ENCODE measurements around the gene BICRAL.
"Not testable (repeated sequence)": the region's sequence is repeated elsewhere in the genome, so short reads cannot be mapped to it uniquely, and the experiment has no call there.

The BICRAL gene

DNA sequence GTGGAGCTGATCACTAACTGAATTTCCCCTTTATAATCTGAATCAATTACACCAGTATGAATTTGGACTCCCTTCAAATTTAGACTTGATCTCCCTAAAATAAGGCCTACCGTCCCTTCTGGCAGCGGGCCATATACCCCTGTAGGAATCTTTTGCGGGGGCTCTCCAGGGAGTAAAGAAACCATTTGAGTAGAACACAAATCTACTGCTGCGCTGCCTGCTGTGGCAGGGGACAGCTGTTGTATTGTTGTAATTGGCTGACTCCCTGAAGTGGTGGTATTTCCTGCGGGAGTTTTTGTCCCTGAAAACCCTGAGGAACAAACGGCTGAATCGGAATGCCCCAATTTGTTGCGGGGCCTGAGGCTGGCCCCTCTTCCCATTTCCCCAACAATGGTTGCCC is 118.0 kb downstream of the BICRAL start:
- no peak for FAIRE-seq

DNA sequence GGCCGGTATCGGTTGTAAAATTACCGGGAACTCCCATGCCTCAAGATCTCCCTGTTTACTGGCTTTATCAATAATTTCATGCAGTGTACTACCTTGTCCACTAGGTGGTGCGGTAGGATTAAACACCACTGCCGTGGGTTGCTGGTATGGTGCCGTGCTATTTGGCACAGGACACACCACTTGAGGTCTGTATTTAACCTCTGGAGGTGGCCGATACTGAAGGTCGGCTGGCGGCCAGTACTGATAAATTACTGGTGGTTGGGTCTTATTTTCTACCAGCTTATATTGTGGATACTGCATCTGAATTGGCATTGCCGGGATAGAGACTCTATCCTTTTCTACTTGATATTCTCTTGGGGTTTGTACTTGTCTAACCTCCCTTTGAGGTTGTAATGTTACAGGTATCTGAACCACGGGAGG is 119.7 kb downstream of the BICRAL start:
- no peak for FAIRE-seq

DNA sequence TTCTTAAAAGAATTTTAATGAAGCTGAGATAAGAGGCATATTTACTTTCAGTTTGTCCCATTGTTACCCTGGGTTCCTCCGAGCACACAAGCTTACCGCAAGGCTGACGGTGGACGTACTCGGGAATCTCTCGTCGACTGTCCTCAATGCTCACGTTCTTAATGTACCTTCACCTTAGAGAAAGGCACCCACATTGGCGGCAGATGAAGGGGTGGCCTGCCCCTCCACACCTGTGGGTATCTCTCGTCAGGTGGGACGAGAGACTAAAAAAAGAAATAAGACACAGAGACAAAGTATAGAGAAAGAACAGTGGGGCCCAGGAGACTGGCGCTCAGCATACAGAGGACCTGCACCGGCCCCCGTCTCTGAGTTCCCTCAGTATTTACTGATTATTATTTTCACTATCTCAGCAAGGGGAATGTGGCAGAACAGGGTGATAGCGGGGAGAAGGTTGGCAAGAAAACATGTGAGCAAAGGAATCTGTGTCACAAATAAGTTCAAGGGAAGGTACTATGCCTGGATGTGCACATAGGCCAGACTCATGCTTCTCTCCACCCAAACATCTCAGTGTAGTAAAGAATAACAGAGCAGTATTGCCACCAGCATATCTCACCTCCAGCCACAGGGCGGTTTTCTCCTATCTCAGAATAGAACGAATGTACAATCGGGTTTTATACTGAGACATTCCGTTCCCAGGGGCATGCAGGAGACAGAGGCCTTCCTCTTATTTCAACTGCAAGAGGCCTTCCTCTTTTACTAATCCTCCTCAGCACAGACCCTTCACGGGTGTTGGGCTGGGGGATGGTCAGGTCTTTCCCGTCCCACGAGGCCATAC is 120.8 kb downstream of the BICRAL start:
- FAIRE-seq: not testable (repeated sequence)

DNA sequence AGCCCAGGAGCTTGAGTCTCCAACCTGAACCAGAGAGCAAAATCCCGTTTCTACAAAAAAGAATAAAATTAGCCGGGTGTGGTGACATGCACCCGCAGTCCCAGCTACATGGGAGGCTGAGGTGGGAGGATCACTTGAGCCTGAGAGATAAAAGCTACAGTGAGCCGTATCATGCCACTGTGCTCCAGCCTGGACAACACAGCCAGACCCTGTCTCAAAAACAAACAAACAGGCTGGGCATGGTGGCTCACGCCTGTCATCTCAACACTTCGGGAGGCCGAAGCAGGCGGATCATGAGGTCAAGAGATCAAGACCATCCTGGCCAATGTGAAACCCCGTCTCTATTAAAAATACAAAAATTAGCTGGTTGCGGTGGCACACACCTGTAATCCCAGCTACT is 122.6 kb downstream of the BICRAL start:
- no peak for FAIRE-seq

DNA sequence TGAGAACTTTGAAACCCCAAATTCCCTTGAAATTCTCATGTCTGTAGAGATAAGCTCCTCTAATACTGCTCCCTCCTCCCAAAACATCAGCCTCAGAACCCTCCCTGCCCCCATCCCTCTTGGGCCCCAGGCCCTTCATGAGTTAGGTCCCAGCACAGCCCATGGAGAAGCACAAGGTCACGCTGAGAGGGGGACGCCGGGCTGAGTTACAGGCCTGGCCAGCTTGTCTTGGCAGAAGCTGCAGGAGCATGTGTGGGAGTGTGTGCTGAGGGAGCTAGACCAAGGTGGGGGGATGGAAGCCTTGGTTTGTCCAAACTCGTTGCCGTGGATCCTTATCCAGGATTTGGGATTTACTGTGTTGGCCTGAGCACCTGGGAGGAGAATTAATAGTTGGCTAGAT is 125.5 kb downstream of the BICRAL start:
- FAIRE-seq: no peak

DNA sequence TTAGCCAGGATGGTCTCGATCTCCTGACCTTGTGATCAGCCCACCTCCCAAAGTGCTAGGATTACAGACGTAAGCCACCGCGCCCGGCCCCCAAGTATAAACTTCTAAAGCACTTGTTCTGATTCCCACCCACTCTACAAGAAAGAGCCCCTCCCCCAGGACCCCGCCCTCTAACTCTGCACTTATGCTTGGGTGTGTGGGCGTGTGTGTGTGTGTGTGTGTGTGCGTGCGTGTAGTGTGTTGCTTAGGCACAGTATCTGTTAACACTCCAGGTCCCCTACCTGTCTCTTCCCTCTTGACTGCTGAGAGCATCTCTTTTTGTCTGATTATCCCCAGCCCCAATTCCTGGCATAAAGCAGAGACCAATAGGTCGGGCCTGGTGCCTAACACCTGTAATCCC is 128.0 kb downstream of the BICRAL start:
- FAIRE-seq: no peak

DNA sequence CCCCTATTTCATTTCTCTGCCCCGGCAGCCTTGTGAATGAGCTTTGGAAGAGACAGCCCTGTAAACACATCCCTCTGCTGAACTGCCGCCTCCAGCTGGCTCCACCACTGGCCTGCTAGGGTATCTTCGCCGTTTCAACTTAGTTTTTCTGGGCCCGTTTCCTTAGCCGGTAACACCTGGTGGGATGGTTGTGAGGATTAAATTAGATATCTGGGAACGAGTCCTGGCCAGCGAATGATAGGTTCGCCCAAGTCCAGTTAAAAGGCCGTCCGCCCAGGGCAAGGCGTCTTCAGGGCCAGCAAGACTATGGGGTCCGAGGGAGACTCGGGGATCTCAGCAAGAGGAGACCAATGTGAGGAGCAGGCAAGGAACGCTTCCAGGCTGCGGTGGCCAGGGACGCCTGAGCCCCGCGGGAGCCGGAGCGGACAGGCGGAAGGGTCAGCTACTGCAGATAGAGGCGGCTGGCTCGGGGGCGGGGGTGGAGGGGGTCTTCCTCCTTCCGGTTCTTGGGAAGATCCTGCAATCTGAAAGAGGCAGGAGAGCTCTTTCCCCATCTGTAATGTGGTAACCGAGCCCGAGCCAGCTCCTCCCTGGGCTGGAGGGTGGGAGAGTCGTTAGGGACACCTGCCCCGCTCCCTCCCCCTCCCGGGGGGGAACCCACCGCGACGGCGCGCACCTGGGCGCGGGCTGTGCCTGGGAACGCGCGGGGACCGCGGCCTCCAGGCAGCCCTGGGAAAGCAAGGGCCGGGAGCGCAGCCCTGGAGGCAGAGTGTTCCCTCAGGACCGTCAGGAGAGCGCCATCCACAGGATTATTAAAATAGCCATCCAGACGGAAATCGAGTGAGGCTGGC is 129.5 kb downstream of the BICRAL start:
- FAIRE-seq: no peak

DNA sequence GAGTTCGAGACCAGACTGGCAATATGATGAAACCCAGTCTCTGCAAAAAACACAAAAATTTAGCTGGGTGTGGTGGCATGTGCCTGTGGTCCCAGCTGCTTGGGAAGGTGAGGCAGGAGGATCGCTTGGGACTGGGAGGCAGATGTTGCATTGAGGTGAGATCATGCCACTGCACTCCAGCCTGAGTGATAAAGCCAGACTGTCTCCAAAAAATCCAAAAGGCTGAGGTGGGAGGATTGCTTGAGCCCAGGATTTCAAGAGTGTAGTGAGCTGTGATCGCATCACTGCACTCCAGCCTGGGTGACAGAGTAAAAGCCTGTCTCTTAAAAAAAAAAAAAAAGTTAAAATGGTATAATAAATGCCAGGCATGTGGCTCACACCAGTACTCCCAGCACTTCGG is 132.7 kb downstream of the BICRAL start:
- no peak for FAIRE-seq

DNA sequence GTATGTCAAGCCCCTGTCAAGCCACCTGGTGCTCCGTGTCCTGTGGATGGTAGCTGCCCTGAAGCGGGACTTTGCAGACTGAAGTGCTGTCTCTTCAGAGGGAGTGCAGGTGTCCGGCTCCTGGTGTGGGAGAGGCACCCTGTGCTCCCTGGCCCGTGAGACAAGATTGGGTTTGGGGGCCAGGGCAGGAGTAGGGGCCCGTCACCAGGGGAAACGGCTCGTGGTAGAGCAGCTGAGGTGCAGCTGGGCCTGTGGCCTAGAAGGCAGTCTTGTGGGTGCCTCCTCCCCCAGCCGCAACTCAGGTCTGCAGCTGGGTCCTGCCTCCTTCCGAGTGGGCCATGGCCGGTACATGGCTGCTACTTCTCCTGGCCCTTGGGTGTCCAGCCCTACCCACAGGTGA is 133.9 kb downstream of the BICRAL start, which contains the start of gene PTCRA:
Gene PTCRA (plus strand): TSS at position 322 of the 400 bp plus-strand sequence. CDS start 17 bp downstream, at position 339.
- no peak for FAIRE-seq

DNA sequence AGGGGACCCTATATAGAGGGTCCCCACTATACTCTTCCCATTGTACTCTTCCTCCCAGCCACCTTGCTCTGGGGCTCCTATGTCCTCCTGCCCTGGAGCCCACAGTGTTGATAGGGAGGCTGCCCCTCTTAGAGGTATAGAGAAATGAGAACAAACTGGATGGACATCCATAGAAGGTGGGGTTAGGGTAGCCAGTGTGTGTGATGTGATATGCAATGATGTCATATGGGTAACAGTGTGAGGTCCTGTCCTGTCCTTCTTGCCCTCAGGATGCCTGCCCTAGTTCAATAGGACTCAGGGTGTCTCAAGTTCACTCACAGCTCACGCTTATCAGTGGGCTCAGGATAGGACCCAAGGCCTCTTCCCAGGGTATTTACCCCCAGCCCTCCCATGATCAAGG is 134.4 kb downstream of the BICRAL start:
- no peak for FAIRE-seq

All from colon (tissue), 2 donors.